RWPE1 (cell line): Measurements from ENCODE around the gene LMF1.
"Not testable (repeated sequence)": the region's sequence is repeated elsewhere in the genome, so short reads cannot be mapped to it uniquely, and the experiment has no call there.

Experiments used
- CTCF ChIA-PET: fragments of 350-600 bp; sonication (Branson Sonifier 250); formaldehyde crosslinking; extraction: SDS; loops from one replicate; lab custom pipeline; 2021; lab: Yijun Ruan, JAX
- POLR2A ChIA-PET: fragments of 400-600 bp; formaldehyde crosslinking; extraction: SDS; loops from one replicate; lab custom pipeline; 2020; ENCODE audit warnings: antibody characterized with exemption; ENCODE audit not compliant: low non-redundant PET; lab: Yijun Ruan, JAX
- DNase-seq: peaks from one replicate; pipeline ENCODE4 v3.0.0; 2012; ENCODE audit warnings: low spot score
- H3K27ac ChIP-seq: fragments of 450-650 bp; 2 replicates; pipeline ENCODE4 v1.5.1; 2017
- TF ChIP-seq, protein P1 (sequence below): fragments of 450-650 bp; conservative IDR thresholded peaks from 2 replicates; pipeline ENCODE4 v1.5.1; 2017; ENCODE audit warnings: low read depth, mild to moderate bottlenecking

LMF1 gene

DNA sequence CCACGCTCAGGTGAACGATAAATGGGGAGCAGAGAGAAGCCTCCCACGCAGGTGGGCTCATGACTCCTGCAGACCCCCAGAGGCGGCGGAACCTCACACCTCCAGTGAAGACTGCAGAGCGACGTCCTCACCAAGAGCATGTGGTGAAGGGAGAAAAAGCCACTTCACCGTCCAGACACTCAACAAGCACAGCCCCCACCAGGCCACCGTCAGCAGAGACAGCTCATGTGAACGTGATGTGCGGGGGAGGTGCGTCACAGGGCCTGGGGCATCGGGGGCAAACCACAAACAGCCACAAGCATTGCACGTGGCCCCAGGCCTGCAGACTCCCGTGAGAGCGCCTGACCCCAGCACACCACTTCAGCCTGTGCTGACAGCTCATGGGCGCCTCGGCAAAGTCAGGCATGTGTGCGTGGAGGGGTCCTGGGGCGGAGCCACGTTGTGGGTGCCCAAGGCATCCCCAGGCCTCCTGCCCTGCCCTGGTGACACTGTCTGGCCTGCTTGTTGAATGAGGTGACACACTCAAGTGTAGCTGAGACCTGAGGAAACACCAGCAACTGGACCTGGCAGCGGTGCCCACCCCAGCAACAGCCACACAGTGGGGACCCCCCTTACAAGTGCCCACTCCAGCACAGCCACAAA is 19.0 kb downstream of the LMF1 start:
- POLR2A ChIA-PET: no interaction called here
- no peak overlapping the region for H3K27ac ChIP-seq
- no peak for DNase-seq
- TF ChIP-seq, protein P1, sequence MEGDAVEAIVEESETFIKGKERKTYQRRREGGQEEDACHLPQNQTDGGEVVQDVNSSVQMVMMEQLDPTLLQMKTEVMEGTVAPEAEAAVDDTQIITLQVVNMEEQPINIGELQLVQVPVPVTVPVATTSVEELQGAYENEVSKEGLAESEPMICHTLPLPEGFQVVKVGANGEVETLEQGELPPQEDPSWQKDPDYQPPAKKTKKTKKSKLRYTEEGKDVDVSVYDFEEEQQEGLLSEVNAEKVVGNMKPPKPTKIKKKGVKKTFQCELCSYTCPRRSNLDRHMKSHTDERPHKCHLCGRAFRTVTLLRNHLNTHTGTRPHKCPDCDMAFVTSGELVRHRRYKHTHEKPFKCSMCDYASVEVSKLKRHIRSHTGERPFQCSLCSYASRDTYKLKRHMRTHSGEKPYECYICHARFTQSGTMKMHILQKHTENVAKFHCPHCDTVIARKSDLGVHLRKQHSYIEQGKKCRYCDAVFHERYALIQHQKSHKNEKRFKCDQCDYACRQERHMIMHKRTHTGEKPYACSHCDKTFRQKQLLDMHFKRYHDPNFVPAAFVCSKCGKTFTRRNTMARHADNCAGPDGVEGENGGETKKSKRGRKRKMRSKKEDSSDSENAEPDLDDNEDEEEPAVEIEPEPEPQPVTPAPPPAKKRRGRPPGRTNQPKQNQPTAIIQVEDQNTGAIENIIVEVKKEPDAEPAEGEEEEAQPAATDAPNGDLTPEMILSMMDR: no peak
- CTCF ChIA-PET: interaction anchor here (0.5 kb wide), 1 partner anchor 103 kb away, joined by 3 read pairs; no protein-coding TSS in a partner anchor

DNA sequence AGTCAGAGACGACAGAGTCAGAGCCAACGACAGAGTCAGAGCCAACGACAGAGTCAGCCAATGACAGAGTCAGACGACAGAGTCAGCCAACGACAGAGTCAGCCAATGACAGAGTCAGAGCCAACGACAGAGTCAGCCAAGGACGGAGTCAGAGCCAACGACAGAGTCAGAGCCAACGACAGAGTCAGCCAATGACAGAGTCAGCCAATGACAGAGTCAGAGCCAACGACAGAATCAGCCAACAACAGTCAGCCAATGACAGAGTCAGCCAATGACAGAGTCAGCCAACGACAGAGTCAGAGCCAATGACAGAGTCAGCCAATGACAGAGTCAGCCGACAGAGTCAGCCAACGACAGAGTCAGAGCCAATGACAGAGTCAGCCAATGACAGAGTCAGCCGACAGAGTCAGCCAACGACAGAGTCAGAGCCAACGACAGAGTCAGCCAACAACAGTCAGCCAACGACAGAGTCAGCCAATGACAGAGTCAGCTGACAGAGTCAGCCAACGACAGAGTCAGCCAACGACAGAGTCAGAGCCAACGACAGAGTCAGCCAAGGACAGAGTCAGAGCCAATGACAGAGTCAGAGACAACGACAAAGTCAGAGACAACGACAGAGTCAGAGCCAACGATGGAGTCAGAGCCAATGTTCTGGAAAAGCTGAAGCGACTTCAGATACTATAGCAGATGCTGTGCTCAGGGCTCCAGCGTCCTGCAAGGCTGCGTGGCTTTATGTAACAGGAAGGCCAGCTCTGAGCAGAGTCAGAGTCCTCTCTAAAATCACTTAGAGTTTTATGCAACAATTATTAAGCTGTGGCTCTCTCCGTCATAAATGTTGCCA is 19.8 kb downstream of the LMF1 start:
- CTCF ChIA-PET: interaction anchor here (0.5 kb wide), 1 partner anchor 104 kb away, joined by 3 read pairs; no protein-coding TSS in a partner anchor
- POLR2A ChIA-PET, H3K27ac ChIP-seq, DNase-seq: not testable (repeated sequence)

DNA sequence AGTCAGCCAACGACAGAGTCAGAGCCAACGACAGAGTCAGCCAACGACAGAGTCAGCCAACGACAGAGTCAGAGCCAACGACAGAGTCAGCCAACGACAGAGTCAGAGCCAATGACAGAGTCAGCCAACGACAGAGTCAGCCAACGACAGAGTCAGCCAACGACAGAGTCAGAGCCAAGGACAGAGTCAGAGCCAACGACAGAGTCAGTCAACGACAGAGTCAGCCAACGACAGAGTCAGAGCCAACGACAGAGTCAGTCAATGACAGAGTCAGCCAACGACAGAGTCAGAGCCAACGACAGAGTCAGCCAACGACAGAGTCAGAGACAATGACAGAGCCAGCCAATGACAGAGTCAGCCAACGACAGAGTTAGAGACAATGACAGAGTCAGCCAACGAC is 22.0 kb downstream of the LMF1 start:
- CTCF ChIA-PET, H3K27ac ChIP-seq, POLR2A ChIA-PET, DNase-seq: not testable (repeated sequence)

DNA sequence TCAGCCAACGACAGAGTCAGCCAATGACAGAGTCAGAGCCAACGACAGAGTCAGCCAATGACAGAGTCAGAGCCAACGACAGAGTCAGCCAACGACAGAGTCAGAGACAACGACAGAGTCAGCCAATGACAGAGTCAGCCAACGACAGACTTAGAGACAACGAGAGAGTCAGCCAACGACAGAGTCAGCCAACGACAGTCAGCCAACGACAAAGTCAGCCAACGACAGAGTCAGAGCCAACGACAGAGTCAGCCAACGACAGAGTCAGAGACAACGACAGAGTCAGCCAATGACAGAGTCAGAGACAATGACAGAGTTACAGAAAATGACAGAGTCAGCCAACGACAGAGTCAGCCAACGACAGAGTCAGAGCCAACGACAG is 22.9 kb downstream of the LMF1 start:
- H3K27ac ChIP-seq, CTCF ChIA-PET, DNase-seq, POLR2A ChIA-PET: not testable (repeated sequence)

DNA sequence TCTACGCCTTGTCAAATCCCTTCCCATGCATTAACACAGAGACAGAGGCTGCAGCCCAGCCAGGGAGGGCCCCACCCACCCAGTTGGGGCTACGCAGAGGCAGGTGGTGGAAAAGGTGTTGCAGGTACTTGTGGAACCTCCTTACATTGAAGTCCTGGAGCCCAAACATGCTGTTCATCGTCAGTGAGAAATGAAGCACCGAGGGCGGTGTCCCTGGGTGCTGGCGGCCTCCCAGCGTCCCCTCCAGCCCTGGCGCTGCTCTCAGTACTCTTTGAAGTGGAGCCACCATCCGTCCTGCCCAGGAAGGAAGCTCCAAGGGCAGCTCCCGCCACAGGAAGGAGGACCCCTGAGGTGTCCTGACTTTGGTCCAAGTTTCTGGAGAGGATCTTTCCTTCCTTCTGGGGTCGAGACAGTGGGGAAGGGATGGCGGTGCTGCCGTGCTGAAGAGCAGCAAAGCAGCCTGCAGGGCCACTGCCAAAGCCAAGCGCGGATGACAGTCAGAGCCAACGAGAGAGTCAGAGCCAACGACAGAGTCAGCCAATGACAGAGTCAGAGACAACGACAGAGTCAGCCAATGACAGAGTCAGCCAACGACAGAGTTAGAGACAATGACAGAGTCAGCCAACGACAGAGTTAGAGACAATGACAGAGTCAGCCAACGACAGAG is 23.4 kb downstream of the LMF1 start:
- TF ChIP-seq, protein P1: no peak
- POLR2A ChIA-PET: no interaction called here
- no peak overlapping the region for H3K27ac ChIP-seq

DNA sequence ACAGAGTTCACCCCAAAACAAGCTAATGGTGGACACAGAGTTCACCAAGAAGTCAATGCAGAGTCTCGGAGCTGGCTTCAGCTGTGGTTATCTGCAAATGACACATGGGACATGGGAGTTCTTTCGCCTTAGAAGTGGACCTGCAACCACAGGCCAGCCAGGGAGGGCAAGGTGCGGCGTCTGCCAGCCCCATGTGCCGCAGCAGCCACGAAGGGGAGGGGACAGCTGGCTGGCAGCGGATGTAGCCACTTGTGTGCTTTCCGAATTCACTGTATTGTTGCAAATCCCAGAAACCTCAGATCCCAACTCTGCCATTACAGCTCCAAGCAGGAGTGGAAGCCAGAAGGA is 24.8 kb downstream of the LMF1 start:
- no peak for DNase-seq
- no peak overlapping the region for H3K27ac ChIP-seq
- TF ChIP-seq, protein P1: no peak
- POLR2A ChIA-PET: no interaction called here
- CTCF ChIA-PET: no interaction called here

More for the DNA sequence above, 23.4 kb downstream of the LMF1 start:
- CTCF ChIA-PET: no interaction called here
- no peak for DNase-seq

DNA sequence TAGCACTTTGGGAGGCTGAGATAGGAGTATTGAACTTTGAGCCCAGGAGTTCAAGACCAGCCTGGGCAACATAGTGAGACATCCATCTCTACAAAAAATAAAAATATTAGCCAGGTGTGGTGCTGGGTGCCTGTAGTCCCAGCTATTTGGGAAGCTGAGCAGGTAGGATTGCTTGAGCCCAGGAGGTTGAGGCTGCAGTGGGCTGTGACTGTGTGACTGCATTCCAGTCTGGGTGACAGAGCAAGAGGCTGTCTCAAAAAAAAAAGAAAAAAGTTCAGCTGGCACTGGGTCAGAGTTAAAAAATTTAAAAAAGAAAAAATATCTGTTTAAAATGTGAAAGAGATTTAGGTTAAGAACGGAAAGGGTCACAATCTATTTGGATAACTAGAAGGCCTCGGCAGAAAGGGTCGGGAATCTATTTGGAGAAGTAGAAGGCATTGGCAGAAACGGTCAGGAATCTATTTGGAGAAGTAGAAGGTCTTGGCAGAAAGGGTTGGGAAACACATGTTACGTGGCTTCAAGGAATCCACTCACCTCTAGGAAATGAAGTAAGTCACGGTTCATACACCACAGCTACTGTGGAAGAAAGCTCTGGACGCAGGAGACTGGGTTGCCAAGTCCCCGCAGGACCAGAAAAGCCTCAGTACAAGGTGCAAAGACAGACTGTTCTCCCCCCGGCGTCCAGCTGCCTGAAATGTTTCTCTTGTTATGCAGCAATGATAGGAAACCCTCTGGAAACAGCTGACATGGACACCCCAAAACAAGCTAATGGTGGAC is 25.3 kb downstream of the LMF1 start:
- CTCF ChIA-PET: no interaction called here
- TF ChIP-seq, protein P1: no peak
- DNase-seq: no peak
- no peak overlapping the region for H3K27ac ChIP-seq
- POLR2A ChIA-PET: no interaction called here
